Measurements from ENCODE around the gene EXOC6. TPM values are rescaled to one million over a fixed set of nuclear protein-coding genes. Genes with fewer than 3 reads are reported as not detected.
"Not testable (repeated sequence)": the region's sequence is repeated elsewhere in the genome, so short reads cannot be mapped to it uniquely, and the experiment has no call there.

Gene EXOC6
- total and polyA plus RNA-seq, 10 donors, result 7.0 to 40.0 (median 25.4) TPM

- no peak for DNase-seq
- no peak overlapping the region for H3K27ac ChIP-seq
- H3K9me3 ChIP-seq, result peaks cover 0 to 3% (median under 1%) of the 10 kb centered on the region in 8 donors
- 76 to 87% (median 80%) methylated on average over 3 of the region's 3 CpGs for WGBS, 5 donors
- H3K27me3 ChIP-seq (replicated peaks in 1 of 7), result no peaks in the 10 kb centered on the region
- H3K4me3 ChIP-seq, result no peak overlapping the region
- intact Hi-C loops (cut with DNase I; ENCODE audit: low total_unique reads), result no loop called here
- H3K36me3 ChIP-seq, result no peaks in the 10 kb centered on the region
- TF ChIP-seq POLR2AphosphoS5 (IDR thresholded peaks at IDR 0.05), result no peak
- no peak for TF ChIP-seq POLR2A (IDR thresholded peaks at IDR 0.05)
- TF ChIP-seq CTCF (IDR thresholded peaks at IDR 0.05 in 8 of 11, conservative IDR thresholded peaks at IDR 0.05 in 3 of 11), result no peak
- no peaks in the 10 kb centered on the region for H3K4me1 ChIP-seq
These were observed 250.5 kb downstream of the EXOC6 start for GRCh38 chr10:93098816-93099215.

- intact Hi-C loops (cut with DNase I; ENCODE audit: low total_unique reads), result no loop called here
- H3K27me3 ChIP-seq (replicated peaks in 1 of 7), result no peaks in the 10 kb centered on the region
These were observed 251.3 kb downstream of the EXOC6 start for GRCh38 chr10:93099670-93100069.

GRCh38 chr10:93101148-93101547 lies 252.8 kb downstream of the EXOC6 start:
- H3K4me1 ChIP-seq; H3K27ac ChIP-seq; DNase-seq; H3K4me3 ChIP-seq; intact Hi-C loops (cut with DNase I; ENCODE audit: low total_unique reads); H3K9me3 ChIP-seq; H3K27me3 ChIP-seq (replicated peaks in 1 of 7); H3K36me3 ChIP-seq: not testable (repeated sequence)
- WGBS, 5 donors, result 85 to 98% (median 92%) methylated on average over 2 to 3 of the region's 3 CpGs

More at GRCh38 chr10:93099670-93100069, 251.3 kb downstream of the EXOC6 start:
- no peaks in the 10 kb centered on the region for H3K4me1 ChIP-seq
- no peak overlapping the region for H3K27ac ChIP-seq
- 76 to 94% (median 90%) methylated on average over 7 of the region's 7 CpGs for WGBS, 5 donors
- peaks cover 0 to 7% (median 3%) of the 10 kb centered on the region in 8 donors for H3K9me3 ChIP-seq
- DNase-seq, result no peak
- TF ChIP-seq POLR2A (IDR thresholded peaks at IDR 0.05) (no peak), POLR2AphosphoS5 (IDR thresholded peaks at IDR 0.05) (no peak), CTCF (IDR thresholded peaks at IDR 0.05 in 8 of 11, conservative IDR thresholded peaks at IDR 0.05 in 3 of 11) (no peak)
- H3K4me3 ChIP-seq, result no peak overlapping the region
- no peaks in the 10 kb centered on the region for H3K36me3 ChIP-seq

- H3K4me1 ChIP-seq, result no peaks in the 10 kb centered on the region
- no peak for DNase-seq
- H3K36me3 ChIP-seq, result no peaks in the 10 kb centered on the region
- H3K27me3 ChIP-seq (replicated peaks in 1 of 7), result no peaks in the 10 kb centered on the region
- H3K27ac ChIP-seq, result no peak overlapping the region
- H3K4me3 ChIP-seq, result no peak overlapping the region
- 78 to 90% (median 89%) methylated on average over 1 of the region's 1 CpG for WGBS, 5 donors
- intact Hi-C loops (cut with DNase I; ENCODE audit: low total_unique reads), result no loop called here
- no peak for TF ChIP-seq CTCF (IDR thresholded peaks at IDR 0.05 in 8 of 11, conservative IDR thresholded peaks at IDR 0.05 in 3 of 11)
- no peak for TF ChIP-seq POLR2A (IDR thresholded peaks at IDR 0.05)
- TF ChIP-seq POLR2AphosphoS5 (IDR thresholded peaks at IDR 0.05), result no peak
- peaks cover 0 to 7% (median 3%) of the 10 kb centered on the region in 8 donors for H3K9me3 ChIP-seq
These were observed 255.6 kb downstream of the EXOC6 start for GRCh38 chr10:93103953-93104352.

GRCh38 chr10:93106631-93107072 lies 258.3 kb downstream of the EXOC6 start:
- H3K27ac ChIP-seq, result no peak overlapping the region
- intact Hi-C loops (cut with DNase I; ENCODE audit: low total_unique reads), result no loop called here

More at GRCh38 chr10:93106631-93107072, 258.3 kb downstream of the EXOC6 start:
- no peak for TF ChIP-seq CTCF (IDR thresholded peaks at IDR 0.05 in 8 of 11, conservative IDR thresholded peaks at IDR 0.05 in 3 of 11)
- TF ChIP-seq POLR2A (IDR thresholded peaks at IDR 0.05), result no peak
- no peaks in the 10 kb centered on the region for H3K27me3 ChIP-seq (replicated peaks in 1 of 7)
- no peaks in the 10 kb centered on the region for H3K4me1 ChIP-seq
- DNase-seq, result no peak
- WGBS, 5 donors, result 58 to 75% (median 70%) methylated on average over 2 of the region's 2 CpGs
- peaks cover 0 to 7% (median 3%) of the 10 kb centered on the region in 8 donors for H3K9me3 ChIP-seq
- H3K36me3 ChIP-seq, result no peaks in the 10 kb centered on the region
- no peak overlapping the region for H3K4me3 ChIP-seq
